Adrenal gland (tissue), 12 donors: ENCODE data around the gene TMEM179. TPM values are rescaled to one million over a fixed set of nuclear protein-coding genes. Genes with fewer than 3 reads are reported as not detected.

Experiments
- DNase-seq, 7 donors: peaks; one replicate each; pipeline ENCODE4 v3.0.0-alpha.2; 2019 to 2020
- H3K27ac ChIP-seq, 5 donors: fragments of 200-600 bp; sonication (generic) in 4 of 5; 1 replicate in 3 of 5; 2 replicates in 2 of 5; pipeline versions ENCODE4 v1.5.1 to v1.8.0; 2016 to 2020; ENCODE audit warnings: mild to moderate bottlenecking in 1 of 5
- H3K27me3 ChIP-seq: fragments of 200-600 bp; 2 replicates; pipeline ENCODE4 v1.8.0; 2021
- H3K36me3 ChIP-seq, 2 donors: fragments of 200-600 bp; replicated peaks in 1 of 2; 1 replicate in 1 of 2; 2 replicates in 1 of 2; pipeline versions ENCODE4 v1.5.1 to v1.8.0; 2018 to 2022
- H3K4me1 ChIP-seq, 2 donors: fragments of 200-600 bp; replicated peaks in 1 of 2; 1 replicate in 1 of 2; 2 replicates in 1 of 2; pipeline versions ENCODE4 v1.5.1 to v1.8.0; 2018 to 2021
- H3K4me3 ChIP-seq, 4 donors: fragments of 200-600 bp; sonication (generic) in 3 of 4; one replicate each; pipeline ENCODE4 v1.5.1; 2016 to 2018
- H3K9me3 ChIP-seq, 3 donors: fragments of 200-600 bp; sonication (generic) in 1 of 3; replicated peaks in 1 of 3; 1 replicate in 2 of 3; 2 replicates in 1 of 3; pipeline versions ENCODE4 v1.5.1 to v1.8.0; 2016 to 2021
- CTCF ChIP-seq, 6 experiments: fragments of 450-650 bp in 4 of 6; fragments of 200-600 bp in 2 of 6; sonication (generic) in 1 of 6; IDR thresholded peaks; 1 replicate in 5 of 6; 2 replicates in 1 of 6; pipeline versions ENCODE4 v1.5.1 to v1.8.0; 2016 to 2021; ENCODE audit warnings: antibody characterized with exemption in 6 of 6, mild to moderate bottlenecking in 2 of 6, moderate library complexity in 1 of 6
- POLR2A ChIP-seq, 2 donors: fragments of 450-650 bp; IDR thresholded peaks; one replicate each; pipeline ENCODE4 v1.6.1; 2017; ENCODE audit warnings: antibody characterized with exemption in 2 of 2, mild to moderate bottlenecking in 2 of 2, moderate library complexity in 1 of 2
- WGBS, 4 donors: extraction: QIAGEN DNeasy Blood & Tissue Kit in 2 of 4; methylation state at CpG; one replicate each; pipeline versions ENCODE4 v1.1.5 to v1.1.7; 2013 to 2017; 5-methylcytosine and 5-hydroxymethylcytosine counted together
- intact Hi-C, 2 donors: fragments of 100-400 bp; cut with DNase I; formaldehyde crosslinking; loops; one replicate each; pipeline versions ENCODE4 v1.14.1 to v1.15.0; 2022 to 2023
- polyA plus RNA-seq, 3 donors: library from polyadenylated mRNA; stranded (reverse); fragments of 200-250 nt in 2 of 3; fragments of 350-450 nt in 1 of 3; fragmentation: Illumina TruSeq in 1 of 3; extraction: RNeasy Lipid Tissue Mini Kit (QIAGEN cat#74804) in 1 of 3; gene quantifications; one replicate each; pipeline ENCODE4 v1.2.3, GENCODE V29; 2013 to 2014
- total RNA-seq, 9 donors: library from RNA; depleted of rRNA in 4 of 9; stranded (reverse); fragments of >200 nt in 4 of 9; fragments of 120-200 nt in 1 of 9; fragmentation: NEBNext Ultra II Directional in 1 of 9; extraction: Animal tissue kit (Norgen Biotek cat#: 25700) in 1 of 9; gene quantifications; one replicate each; pipeline versions ENCODE4 v1.1.0 to v1.2.4, GENCODE V29; 2013 to 2023
- donor health status: healthy with polysubstance abuse.
- donor health status: Bipolar disorder and iron deficiency.
- donor health status: DM: yes; HTN: yes; CAD: no.
- donor health status: DM: no; HTN: no; CAD: no.
- donor health status: DM: no; HTN: no; CAD: no.
- donor health status: DM: yes; HTN: yes; CAD: no.

TMEM179 gene
- total and polyA plus RNA-seq, 12 donors: 4.3 to 76.7 (median 13.2) TPM

- intact Hi-C loops: no loop called here
- no peaks in the 10 kb centered on the region for H3K27me3 ChIP-seq
- peak within 1 kb of the TSS in 2 of 5 donors; percentile 34 to 84 for H3K27ac ChIP-seq
- peaks cover 0 to 14% of the 10 kb centered on the region in 2 donors for H3K4me1 ChIP-seq
- TF ChIP-seq POLR2A (IDR thresholded peaks at IDR 0.05) (no peak), CTCF (IDR thresholded peaks at IDR 0.05) (no peak)
- H3K4me3 ChIP-seq: no peak within 1 kb of the TSS
- H3K36me3 ChIP-seq: no peaks in the 10 kb centered on the region
- H3K9me3 ChIP-seq: no peaks in the 10 kb centered on the region
- peak; percentile 27 to 69 (median 65) for DNase-seq
- 38 to 54% (median 47%) methylated on average over 6 to 17 of the region's 17 CpGs for WGBS, 4 donors
Measured at GRCh38 chr14:104579507-104579906, 25.1 kb downstream of the TMEM179 start, which contains the start of gene C14orf180. TSS of gene C14orf180 (plus strand) at chr14:104579764. CDS start at chr14:104586431, 6,667 bp downstream.

- Histone ChIP-seq H3K9me3 (no peaks in the 10 kb centered on the region), H3K27me3 (no peaks in the 10 kb centered on the region), H3K4me3 (no peak overlapping the region), H3K27ac (peak overlapping the region in 1 of 5 donors; percentile 84), H3K36me3 (no peaks in the 10 kb centered on the region), H3K4me1 (peaks cover 0 to 14% of the 10 kb centered on the region in 2 donors)
- intact Hi-C loops: no loop called here
- no peak for DNase-seq
- 72 to 88% (median 74%) methylated on average over 5 to 11 of the region's 11 CpGs for WGBS, 4 donors
- TF ChIP-seq POLR2A (IDR thresholded peaks at IDR 0.05): no peak
- no peak for TF ChIP-seq CTCF (IDR thresholded peaks at IDR 0.05)
Measured at GRCh38 chr14:104578321-104578720, 26.3 kb downstream of the TMEM179 start.

GRCh38 chr14:104577847-104578301 lies 26.7 kb downstream of the TMEM179 start:
- DNase-seq: peak in 4 of 7 donors; percentile 24 to 72 (median 54)
- TF ChIP-seq CTCF (IDR thresholded peaks at IDR 0.05): no peak
- no peak for TF ChIP-seq POLR2A (IDR thresholded peaks at IDR 0.05)
- H3K27ac ChIP-seq: peak overlapping the region in 1 of 5 donors; percentile 84
- H3K36me3 ChIP-seq: no peaks in the 10 kb centered on the region
- no peaks in the 10 kb centered on the region for H3K9me3 ChIP-seq
- no peak overlapping the region for H3K4me3 ChIP-seq
- WGBS, 4 donors: 53 to 57% (median 55%) methylated on average over 6 to 19 of the region's 19 CpGs
- no peaks in the 10 kb centered on the region for H3K27me3 ChIP-seq
- intact Hi-C loops: no loop called here
- H3K4me1 ChIP-seq: peaks cover 0 to 13% of the 10 kb centered on the region in 2 donors

GRCh38 chr14:104577426-104577825 lies 27.1 kb downstream of the TMEM179 start:
- H3K4me1 ChIP-seq: peaks cover 0 to 9% of the 10 kb centered on the region in 2 donors
- TF ChIP-seq POLR2A (IDR thresholded peaks at IDR 0.05): no peak
- TF ChIP-seq CTCF (IDR thresholded peaks at IDR 0.05): no peak
- H3K36me3 ChIP-seq: no peaks in the 10 kb centered on the region
- no peak for DNase-seq
- H3K27me3 ChIP-seq: no peaks in the 10 kb centered on the region
- no peak overlapping the region for H3K4me3 ChIP-seq
- no peaks in the 10 kb centered on the region for H3K9me3 ChIP-seq
- H3K27ac ChIP-seq: peak overlapping the region in 1 of 5 donors; percentile 83
- WGBS, 4 donors: 67 to 77% (median 71%) methylated on average over 7 to 12 of the region's 12 CpGs; no CpG with 5 or more reads in 1 of the 4 donors
- intact Hi-C loops: no loop called here
